Measurements from ENCODE around the gene NOX1.
A peak's percentile ranks its signal among the peaks of the same experiment; 100 is the strongest.
"Not testable (repeated sequence)": the region's sequence is repeated elsewhere in the genome, so short reads cannot be mapped to it uniquely, and the experiment has no call there.

Gene NOX1

GRCh38 chrX:100830143-100830542, 44.0 kb downstream of the NOX1 start:
- in situ Hi-C loops (cut with HindIII; ENCODE audit: low pct_ligation_motif_present, low pct_unique_long_range_greater_than_20kb, low sequenced_read_pairs) = no loop called here
- DNase-seq = no peak

DNA sequence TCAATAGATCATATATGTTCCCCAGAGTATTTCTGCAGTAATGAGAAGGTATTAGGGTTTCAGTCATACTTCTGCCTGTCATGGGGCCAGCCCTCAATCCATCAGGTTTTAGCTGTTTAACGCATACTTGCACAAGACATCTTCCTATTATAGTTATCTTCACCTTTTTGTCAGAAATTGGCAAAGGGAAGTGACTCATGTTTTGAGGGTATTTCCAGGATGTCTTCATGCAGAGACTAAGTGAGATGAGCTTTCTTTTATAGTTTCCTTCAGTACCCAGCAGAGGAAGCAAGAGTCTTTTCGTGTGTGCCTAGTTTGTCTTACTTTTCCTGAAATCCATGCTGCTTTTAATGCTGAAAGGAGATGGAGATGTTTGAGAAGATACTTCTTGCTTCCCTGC, 44.4 kb downstream of the NOX1 start:
- DNase-seq = peak; percentile 3
- in situ Hi-C loops (cut with HindIII; ENCODE audit: low pct_ligation_motif_present, low pct_unique_long_range_greater_than_20kb, low sequenced_read_pairs) = no loop called here

GRCh38 chrX:100819837-100820666, 54.1 kb downstream of the NOX1 start, which contains the start of gene CSTF2:
Gene CSTF2 (plus strand): TSS chrX:100820391. CDS start chrX:100820417, 26 bp downstream.
- in situ Hi-C loops (cut with HindIII; ENCODE audit: low pct_ligation_motif_present, low pct_unique_long_range_greater_than_20kb, low sequenced_read_pairs) = no loop called here
- DNase-seq = peak; percentile 78

- DNase-seq = no peak
- in situ Hi-C loops (cut with HindIII; ENCODE audit: low pct_ligation_motif_present, low pct_unique_long_range_greater_than_20kb, low sequenced_read_pairs) = no loop called here
Observed at GRCh38 chrX:100819534-100819836, 54.7 kb downstream of the NOX1 start.

- in situ Hi-C loops (cut with HindIII; ENCODE audit: low pct_ligation_motif_present, low pct_unique_long_range_greater_than_20kb, low sequenced_read_pairs) = no loop called here
Observed at GRCh38 chrX:100817340-100817739, 56.8 kb downstream of the NOX1 start.

DNA sequence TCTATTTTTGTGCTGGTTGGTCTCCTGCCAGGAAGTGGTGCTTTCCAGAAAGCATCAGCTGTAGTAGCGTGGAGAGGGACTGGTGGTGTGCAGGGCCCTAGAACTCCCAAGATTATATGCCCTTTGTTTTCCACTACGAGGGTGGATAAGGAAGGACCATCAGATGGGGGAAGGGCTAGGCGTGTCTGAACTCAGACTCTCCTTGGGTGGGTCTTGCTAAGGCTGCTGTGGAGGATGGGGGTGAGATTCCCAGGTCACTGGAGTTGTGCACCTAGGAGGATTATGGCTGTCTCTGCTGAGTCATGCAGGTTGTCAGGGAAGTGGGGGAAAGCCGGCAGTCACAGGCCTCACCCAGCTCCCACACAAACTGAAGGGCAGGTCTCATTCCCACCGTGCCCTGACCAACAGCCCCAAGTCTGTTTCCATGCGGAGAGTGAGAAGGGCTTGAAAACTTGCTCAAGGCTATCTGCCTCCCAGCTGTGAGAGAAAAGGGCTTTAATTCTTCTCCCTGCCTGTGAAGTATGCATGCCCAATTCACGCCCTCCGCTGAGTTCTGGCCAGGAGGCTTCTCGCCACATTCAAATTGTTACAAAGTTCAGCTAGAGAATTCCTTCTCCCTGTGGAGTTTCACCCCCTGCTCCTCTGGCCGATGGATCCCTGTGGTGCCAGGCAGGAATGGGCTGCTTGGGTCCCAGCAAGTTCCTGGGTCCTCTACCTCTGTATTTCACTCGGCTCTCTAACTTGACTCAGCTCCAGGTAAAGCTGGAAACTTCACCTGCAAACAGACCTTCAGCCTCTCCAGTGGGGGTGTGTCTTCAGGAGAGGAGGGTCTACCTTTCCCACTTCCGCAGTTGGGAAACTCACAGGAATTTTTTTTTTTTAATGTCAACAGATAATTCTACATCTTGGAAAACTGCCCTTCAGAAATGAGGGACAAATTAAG, 61.7 kb downstream of the NOX1 start:
- in situ Hi-C loops (cut with HindIII; ENCODE audit: low pct_ligation_motif_present, low pct_unique_long_range_greater_than_20kb, low sequenced_read_pairs) = no loop called here

More at GRCh38 chrX:100817340-100817739, 56.8 kb downstream of the NOX1 start:
- DNase-seq = no peak

GRCh38 chrX:100808265-100808664, 65.9 kb downstream of the NOX1 start:
- in situ Hi-C loops (cut with HindIII; ENCODE audit: low pct_ligation_motif_present, low pct_unique_long_range_greater_than_20kb, low sequenced_read_pairs); DNase-seq: not testable (repeated sequence)

More for the DNA sequence above, 61.7 kb downstream of the NOX1 start:
- no peak for DNase-seq

- in situ Hi-C loops (cut with HindIII; ENCODE audit: low pct_ligation_motif_present, low pct_unique_long_range_greater_than_20kb, low sequenced_read_pairs) = no loop called here
- DNase-seq = no peak
Observed at GRCh38 chrX:100804780-100805179, 69.4 kb downstream of the NOX1 start.

- in situ Hi-C loops (cut with HindIII; ENCODE audit: low pct_ligation_motif_present, low pct_unique_long_range_greater_than_20kb, low sequenced_read_pairs) = no loop called here
- DNase-seq = no peak
Observed at GRCh38 chrX:100802843-100803242, 71.3 kb downstream of the NOX1 start.

DNA sequence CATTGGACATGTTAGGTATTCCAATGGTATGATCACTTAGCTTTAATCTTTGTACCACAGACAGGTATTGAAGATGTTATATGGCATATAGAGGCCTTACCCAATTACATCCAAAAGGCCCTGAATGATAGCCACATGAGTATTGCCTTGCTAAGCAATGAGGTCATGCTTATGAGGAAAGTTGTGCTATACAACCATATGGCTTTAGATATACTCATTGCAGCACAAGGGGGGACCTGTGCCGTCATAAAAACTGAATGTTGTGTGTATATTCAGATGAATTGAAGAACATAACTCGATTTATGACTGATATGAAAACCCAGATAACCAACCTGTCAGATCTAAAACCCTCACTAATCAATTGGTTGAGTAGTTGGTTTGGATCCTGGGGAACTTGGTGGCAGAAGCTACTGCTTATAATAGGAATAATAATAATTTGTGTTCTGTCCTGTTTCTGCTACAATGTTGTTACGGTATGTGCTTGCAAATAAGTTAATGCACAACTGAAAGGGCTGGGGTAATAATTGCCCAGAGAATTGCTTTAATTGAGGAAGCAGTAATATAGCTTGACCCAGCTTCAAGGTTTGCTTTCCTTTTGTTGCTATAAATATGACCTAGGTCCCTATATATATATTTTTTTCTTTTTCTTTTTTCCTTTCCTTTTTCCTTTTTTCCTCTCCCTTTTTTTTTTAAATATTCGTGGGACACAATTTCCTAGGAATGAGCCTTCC, 75.5 kb downstream of the NOX1 start:
- no peak for DNase-seq
- in situ Hi-C loops (cut with HindIII; ENCODE audit: low pct_ligation_motif_present, low pct_unique_long_range_greater_than_20kb, low sequenced_read_pairs) = no loop called here

GRCh38 chrX:100797359-100797758, 76.8 kb downstream of the NOX1 start:
- no peak for DNase-seq
- in situ Hi-C loops (cut with HindIII; ENCODE audit: low pct_ligation_motif_present, low pct_unique_long_range_greater_than_20kb, low sequenced_read_pairs) = no loop called here

- DNase-seq; in situ Hi-C loops (cut with HindIII; ENCODE audit: low pct_ligation_motif_present, low pct_unique_long_range_greater_than_20kb, low sequenced_read_pairs): not testable (repeated sequence)
Observed at GRCh38 chrX:100796371-100796770, 77.8 kb downstream of the NOX1 start.
